WTC11 (cell line): Measurements from ENCODE around the gene ATP8B3. TPM values are rescaled to one million over a fixed set of nuclear protein-coding genes. Genes with fewer than 3 reads are reported as not detected.

Experiments used
- ATAC-seq: fragments of 200-7000 bp; cut with Tn5 transposase; 2 replicates; pipeline ENCODE4 v1.10.0; 2021; ENCODE audit warnings: mild to moderate bottlenecking, moderate library complexity
- CTCF ChIA-PET: fragments of 300-600 bp; sonication (Branson Sonifier 250); formaldehyde crosslinking; loops from one replicate; lab custom pipeline; 2021; ENCODE audit warnings: antibody characterized with exemption; lab: Charles Lee
- POLR2A ChIA-PET: fragments of 350-600 bp; sonication (Branson Sonifier 250); formaldehyde crosslinking; loops from one replicate; lab custom pipeline; 2021; ENCODE audit warnings: antibody characterized with exemption; lab: Charles Lee
- DNase-seq: peaks from one replicate; pipeline ENCODE4 v3.0.0; 2021; ENCODE audit warnings: low spot score
- H3K27ac Mint-ChIP-seq: 2 replicates; pipeline ENCODE4 v1.8.0; 2021; ENCODE audit warnings: mixed read lengths
- H3K27me3 Mint-ChIP-seq: 2 replicates; pipeline ENCODE4 v1.8.0; 2021; ENCODE audit warnings: low read depth, mild to moderate bottlenecking, moderate library complexity, mixed read lengths
- H3K36me3 Mint-ChIP-seq: 2 replicates; pipeline ENCODE4 v1.8.0; 2021; ENCODE audit warnings: mixed read lengths
- H3K4me1 Mint-ChIP-seq: 2 replicates; pipeline ENCODE4 v1.8.0; 2022; ENCODE audit warnings: mixed read lengths
- H3K4me3 Mint-ChIP-seq: 2 replicates; pipeline ENCODE4 v1.8.0; 2021; ENCODE audit warnings: mild to moderate bottlenecking, moderate library complexity, mixed read lengths
- H3K9me3 Mint-ChIP-seq: 2 replicates; pipeline ENCODE4 v1.8.0; 2021; ENCODE audit warnings: mixed read lengths
- CREM ChIP-seq: sonication (generic); formaldehyde crosslinking; IDR thresholded peaks from 2 replicates; pipeline ENCODE4 v1.8.1; 2022; ENCODE audit warnings: mild to moderate bottlenecking, missing genetic modification reagents, moderate library complexity
- GTF2I ChIP-seq: fragments of 250-450 bp; sonication (Bioruptor Pico); conservative IDR thresholded peaks from 2 replicates; pipeline ENCODE4 v1.4.0; 2021; ENCODE audit warnings: mild to moderate bottlenecking
- HMGXB4 ChIP-seq: sonication (generic); formaldehyde crosslinking; IDR thresholded peaks from 2 replicates; pipeline ENCODE4 v1.8.1; 2023; ENCODE audit warnings: mild to moderate bottlenecking, moderate library complexity, missing genetic modification reagents
- IRF2 ChIP-seq: sonication (generic); formaldehyde crosslinking; IDR thresholded peaks from 2 replicates; pipeline ENCODE4 v1.8.0; 2022; ENCODE audit warnings: low read depth, missing genetic modification reagents, borderline replicate concordance
- MYBL2 ChIP-seq: sonication (generic); formaldehyde crosslinking; IDR thresholded peaks from 2 replicates; pipeline ENCODE4 v1.8.1; 2023; ENCODE audit warnings: mild to moderate bottlenecking, moderate library complexity, missing genetic modification reagents
- NR1H2 ChIP-seq: sonication (generic); formaldehyde crosslinking; IDR thresholded peaks from 2 replicates; pipeline ENCODE4 v1.9.0; 2021; ENCODE audit warnings: mild to moderate bottlenecking, moderate library complexity, missing genetic modification reagents
- OVOL2 ChIP-seq: fragments of 250-450 bp; sonication (Bioruptor Pico); IDR thresholded peaks from 2 replicates; pipeline ENCODE4 v1.9.0; 2021; ENCODE audit warnings: mild to moderate bottlenecking, borderline replicate concordance
- STAT6 ChIP-seq: sonication (generic); formaldehyde crosslinking; conservative IDR thresholded peaks from 2 replicates; pipeline ENCODE4 v1.8.1; 2023; ENCODE audit warnings: mild to moderate bottlenecking, low read depth, missing genetic modification reagents, moderate library complexity
- TCF7 ChIP-seq: sonication (generic); formaldehyde crosslinking; IDR thresholded peaks from 2 replicates; pipeline ENCODE4 v1.8.0; 2022; ENCODE audit warnings: mild to moderate bottlenecking, low read depth, missing genetic modification reagents, moderate library complexity
- TEAD4 ChIP-seq: sonication (generic); formaldehyde crosslinking; IDR thresholded peaks from 2 replicates; pipeline ENCODE4 v1.8.0; 2022; ENCODE audit warnings: mild to moderate bottlenecking, missing genetic modification reagents
- TP53 ChIP-seq: sonication (generic); formaldehyde crosslinking; IDR thresholded peaks from 2 replicates; pipeline ENCODE4 v1.8.1; 2023; ENCODE audit warnings: mild to moderate bottlenecking, missing genetic modification reagents
- ZBTB43 ChIP-seq: sonication (generic); formaldehyde crosslinking; IDR thresholded peaks from 2 replicates; pipeline ENCODE4 v1.8.1; 2023; ENCODE audit warnings: mild to moderate bottlenecking, missing genetic modification reagents
- ZNF219 ChIP-seq: sonication (generic); formaldehyde crosslinking; IDR thresholded peaks from 2 replicates; pipeline ENCODE4 v1.8.0; 2023; ENCODE audit warnings: missing genetic modification reagents, mild to moderate bottlenecking, borderline replicate concordance
- ZNF317 ChIP-seq: sonication (generic); formaldehyde crosslinking; IDR thresholded peaks from 2 replicates; pipeline ENCODE4 v1.8.1; 2023; ENCODE audit warnings: low read depth, mild to moderate bottlenecking, moderate library complexity, missing genetic modification reagents, borderline replicate concordance
- ZNF416 ChIP-seq: fragments of 250-450 bp; sonication (Bioruptor Pico); IDR thresholded peaks from 2 replicates; pipeline ENCODE4 v1.9.0; 2021; ENCODE audit warnings: mild to moderate bottlenecking, inconsistent platforms
- ZNF671 ChIP-seq: fragments of 250-450 bp; sonication (Bioruptor Pico); IDR thresholded peaks from 2 replicates; pipeline ENCODE4 v1.8.0; 2021; ENCODE audit warnings: mild to moderate bottlenecking
- total RNA-seq: library from RNA; stranded (reverse); gene quantifications from 3 replicates; pipeline ENCODE4 v1.2.3, GENCODE V29; 2021
- TF ChIP-seq, protein P1 (sequence below): sonication (generic); formaldehyde crosslinking; IDR thresholded peaks from 2 replicates; pipeline ENCODE4 v1.8.1; 2022; ENCODE audit warnings: mild to moderate bottlenecking, moderate library complexity, missing genetic modification reagents
- TF ChIP-seq, protein P2 (sequence below): sonication (generic); formaldehyde crosslinking; IDR thresholded peaks from 2 replicates; pipeline ENCODE4 v1.8.0; 2022; ENCODE audit warnings: missing genetic modification reagents
- TF ChIP-seq, protein P3 (sequence below): sonication (generic); formaldehyde crosslinking; IDR thresholded peaks from 2 replicates; pipeline ENCODE4 v1.8.1; 2023; ENCODE audit warnings: mild to moderate bottlenecking, missing genetic modification reagents, moderate library complexity
- TF ChIP-seq, protein P4 (sequence below): fragments of 250-450 bp; sonication (Bioruptor Pico); IDR thresholded peaks from 2 replicates; pipeline ENCODE4 v1.9.0; 2021; ENCODE audit warnings: mild to moderate bottlenecking, borderline replicate concordance

ATP8B3 gene
- total RNA-seq, 1 experiment from 2014 or later: 5.5 TPM

GRCh38 chr19:1734321-1734966, 77.6 kb downstream of the ATP8B3 start:
- H3K27me3 Mint-ChIP-seq: peaks cover 70% of the 10 kb centered on the region

More at GRCh38 chr19:1734321-1734966, 77.6 kb downstream of the ATP8B3 start:
- H3K36me3 Mint-ChIP-seq: no peaks in the 10 kb centered on the region
- ChIA-PET POLR2A (no interaction called here), CTCF (interaction anchor here (1.2 to 3.1 kb wide), 4 partner anchors 9 to 62 kb away, joined by 3 to 9 read pairs (median 6); no protein-coding TSS in a partner anchor)
- H3K4me3 Mint-ChIP-seq: no peak overlapping the region
- H3K9me3 Mint-ChIP-seq: no peaks in the 10 kb centered on the region
- no peak for TF ChIP-seq ZNF317 (CRISPR knock-in tag)
- TF ChIP-seq STAT6 (CRISPR knock-in tag): no peak
- no peak for TF ChIP-seq ZNF219 (CRISPR knock-in tag)
- TF ChIP-seq IRF2 (CRISPR knock-in tag): no peak
- TF ChIP-seq, protein P1, sequence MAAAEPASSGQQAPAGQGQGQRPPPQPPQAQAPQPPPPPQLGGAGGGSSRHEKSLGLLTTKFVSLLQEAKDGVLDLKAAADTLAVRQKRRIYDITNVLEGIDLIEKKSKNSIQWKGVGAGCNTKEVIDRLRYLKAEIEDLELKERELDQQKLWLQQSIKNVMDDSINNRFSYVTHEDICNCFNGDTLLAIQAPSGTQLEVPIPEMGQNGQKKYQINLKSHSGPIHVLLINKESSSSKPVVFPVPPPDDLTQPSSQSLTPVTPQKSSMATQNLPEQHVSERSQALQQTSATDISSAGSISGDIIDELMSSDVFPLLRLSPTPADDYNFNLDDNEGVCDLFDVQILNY (CRISPR knock-in tag): no peak
- no peak for TF ChIP-seq TCF7 (CRISPR knock-in tag)
- TF ChIP-seq OVOL2 (CRISPR knock-in tag): no peak
- TF ChIP-seq CREM (CRISPR knock-in tag): no peak
- TF ChIP-seq TEAD4: no peak
- no peak for TF ChIP-seq ZBTB43 (CRISPR knock-in tag)
- TF ChIP-seq, protein P2, sequence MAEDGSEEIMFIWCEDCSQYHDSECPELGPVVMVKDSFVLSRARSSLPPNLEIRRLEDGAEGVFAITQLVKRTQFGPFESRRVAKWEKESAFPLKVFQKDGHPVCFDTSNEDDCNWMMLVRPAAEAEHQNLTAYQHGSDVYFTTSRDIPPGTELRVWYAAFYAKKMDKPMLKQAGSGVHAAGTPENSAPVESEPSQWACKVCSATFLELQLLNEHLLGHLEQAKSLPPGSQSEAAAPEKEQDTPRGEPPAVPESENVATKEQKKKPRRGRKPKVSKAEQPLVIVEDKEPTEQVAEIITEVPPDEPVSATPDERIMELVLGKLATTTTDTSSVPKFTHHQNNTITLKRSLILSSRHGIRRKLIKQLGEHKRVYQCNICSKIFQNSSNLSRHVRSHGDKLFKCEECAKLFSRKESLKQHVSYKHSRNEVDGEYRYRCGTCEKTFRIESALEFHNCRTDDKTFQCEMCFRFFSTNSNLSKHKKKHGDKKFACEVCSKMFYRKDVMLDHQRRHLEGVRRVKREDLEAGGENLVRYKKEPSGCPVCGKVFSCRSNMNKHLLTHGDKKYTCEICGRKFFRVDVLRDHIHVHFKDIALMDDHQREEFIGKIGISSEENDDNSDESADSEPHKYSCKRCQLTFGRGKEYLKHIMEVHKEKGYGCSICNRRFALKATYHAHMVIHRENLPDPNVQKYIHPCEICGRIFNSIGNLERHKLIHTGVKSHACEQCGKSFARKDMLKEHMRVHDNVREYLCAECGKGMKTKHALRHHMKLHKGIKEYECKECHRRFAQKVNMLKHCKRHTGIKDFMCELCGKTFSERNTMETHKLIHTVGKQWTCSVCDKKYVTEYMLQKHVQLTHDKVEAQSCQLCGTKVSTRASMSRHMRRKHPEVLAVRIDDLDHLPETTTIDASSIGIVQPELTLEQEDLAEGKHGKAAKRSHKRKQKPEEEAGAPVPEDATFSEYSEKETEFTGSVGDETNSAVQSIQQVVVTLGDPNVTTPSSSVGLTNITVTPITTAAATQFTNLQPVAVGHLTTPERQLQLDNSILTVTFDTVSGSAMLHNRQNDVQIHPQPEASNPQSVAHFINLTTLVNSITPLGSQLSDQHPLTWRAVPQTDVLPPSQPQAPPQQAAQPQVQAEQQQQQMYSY: no peak
- TF ChIP-seq TP53: no peak
- TF ChIP-seq HMGXB4 (CRISPR knock-in tag): no peak
- TF ChIP-seq MYBL2 (CRISPR knock-in tag): no peak
- TF ChIP-seq ZNF671 (CRISPR knock-in tag): no peak
- TF ChIP-seq, protein P3, sequence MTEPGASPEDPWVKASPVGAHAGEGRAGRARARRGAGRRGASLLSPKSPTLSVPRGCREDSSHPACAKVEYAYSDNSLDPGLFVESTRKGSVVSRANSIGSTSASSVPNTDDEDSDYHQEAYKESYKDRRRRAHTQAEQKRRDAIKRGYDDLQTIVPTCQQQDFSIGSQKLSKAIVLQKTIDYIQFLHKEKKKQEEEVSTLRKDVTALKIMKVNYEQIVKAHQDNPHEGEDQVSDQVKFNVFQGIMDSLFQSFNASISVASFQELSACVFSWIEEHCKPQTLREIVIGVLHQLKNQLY: no peak
- TF ChIP-seq NR1H2 (CRISPR knock-in tag): no peak
- TF ChIP-seq, protein P4, sequence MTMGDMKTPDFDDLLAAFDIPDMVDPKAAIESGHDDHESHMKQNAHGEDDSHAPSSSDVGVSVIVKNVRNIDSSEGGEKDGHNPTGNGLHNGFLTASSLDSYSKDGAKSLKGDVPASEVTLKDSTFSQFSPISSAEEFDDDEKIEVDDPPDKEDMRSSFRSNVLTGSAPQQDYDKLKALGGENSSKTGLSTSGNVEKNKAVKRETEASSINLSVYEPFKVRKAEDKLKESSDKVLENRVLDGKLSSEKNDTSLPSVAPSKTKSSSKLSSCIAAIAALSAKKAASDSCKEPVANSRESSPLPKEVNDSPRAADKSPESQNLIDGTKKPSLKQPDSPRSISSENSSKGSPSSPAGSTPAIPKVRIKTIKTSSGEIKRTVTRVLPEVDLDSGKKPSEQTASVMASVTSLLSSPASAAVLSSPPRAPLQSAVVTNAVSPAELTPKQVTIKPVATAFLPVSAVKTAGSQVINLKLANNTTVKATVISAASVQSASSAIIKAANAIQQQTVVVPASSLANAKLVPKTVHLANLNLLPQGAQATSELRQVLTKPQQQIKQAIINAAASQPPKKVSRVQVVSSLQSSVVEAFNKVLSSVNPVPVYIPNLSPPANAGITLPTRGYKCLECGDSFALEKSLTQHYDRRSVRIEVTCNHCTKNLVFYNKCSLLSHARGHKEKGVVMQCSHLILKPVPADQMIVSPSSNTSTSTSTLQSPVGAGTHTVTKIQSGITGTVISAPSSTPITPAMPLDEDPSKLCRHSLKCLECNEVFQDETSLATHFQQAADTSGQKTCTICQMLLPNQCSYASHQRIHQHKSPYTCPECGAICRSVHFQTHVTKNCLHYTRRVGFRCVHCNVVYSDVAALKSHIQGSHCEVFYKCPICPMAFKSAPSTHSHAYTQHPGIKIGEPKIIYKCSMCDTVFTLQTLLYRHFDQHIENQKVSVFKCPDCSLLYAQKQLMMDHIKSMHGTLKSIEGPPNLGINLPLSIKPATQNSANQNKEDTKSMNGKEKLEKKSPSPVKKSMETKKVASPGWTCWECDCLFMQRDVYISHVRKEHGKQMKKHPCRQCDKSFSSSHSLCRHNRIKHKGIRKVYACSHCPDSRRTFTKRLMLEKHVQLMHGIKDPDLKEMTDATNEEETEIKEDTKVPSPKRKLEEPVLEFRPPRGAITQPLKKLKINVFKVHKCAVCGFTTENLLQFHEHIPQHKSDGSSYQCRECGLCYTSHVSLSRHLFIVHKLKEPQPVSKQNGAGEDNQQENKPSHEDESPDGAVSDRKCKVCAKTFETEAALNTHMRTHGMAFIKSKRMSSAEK: no peak
- TF ChIP-seq ZNF416: no peak
- no peak for TF ChIP-seq GTF2I (CRISPR knock-in tag)
- DNase-seq: no peak
- H3K27ac Mint-ChIP-seq: no peak overlapping the region
- no peaks in the 10 kb centered on the region for H3K4me1 Mint-ChIP-seq
- ATAC-seq: no peak
